K562 (cell line): ENCODE results near the gene HBG1. TPM values are rescaled to one million over a fixed set of nuclear protein-coding genes. Genes with fewer than 3 reads are reported as not detected.
A peak's percentile ranks its signal among the peaks of the same experiment; 100 is the strongest.

Experiments used
- CXXC5 ChIP-seq: fragments of 250-450 bp; sonication (Bioruptor Pico); IDR thresholded peaks from 2 replicates; pipeline ENCODE4 v1.8.0; 2022; ENCODE audit warnings: inconsistent platforms, mild to moderate bottlenecking, moderate library complexity
- HMBOX1 ChIP-seq: sonication (generic); IDR thresholded peaks from 2 replicates; pipeline ENCODE4 v1.6.1; 2016
- KDM1A ChIP-seq, 2 experiments: fragments of 450-650 bp; IDR thresholded peaks; 2 replicates each; pipeline ENCODE4 v1.6.1; 2016; ENCODE audit warnings: mild to moderate bottlenecking in 2 of 2
- MNT ChIP-seq, 2 experiments: fragments of 450-650 bp; conservative IDR thresholded peaks; 2 replicates each; pipeline ENCODE4 v1.6.1; 2017; ENCODE audit warnings: mild to moderate bottlenecking in 2 of 2, moderate library complexity in 2 of 2
- RAD21 ChIP-seq, 2 experiments: fragments of 250-450 bp in 1 of 2; fragments of 450-650 bp in 1 of 2; sonication (Bioruptor Pico) in 1 of 2; formaldehyde crosslinking in 1 of 2; IDR thresholded peaks in 1 of 2; conservative IDR thresholded peaks in 1 of 2; 2 replicates each; pipeline versions ENCODE4 v1.4.0 to v1.8.0; 2020 to 2022; ENCODE audit warnings: mild to moderate bottlenecking in 2 of 2, moderate library complexity in 1 of 2
- RCOR1 ChIP-seq, 2 experiments: IDR thresholded peaks; 2 replicates each; pipeline ENCODE4 v1.6.1; 2012; ENCODE audit warnings: low read depth in 2 of 2, low read length in 2 of 2, borderline replicate concordance in 1 of 2, improper control_type of control experiment in 1 of 2
- SAFB ChIP-seq: fragments of 200-400 bp; formaldehyde crosslinking; IDR thresholded peaks from 2 replicates; pipeline ENCODE4 v1.6.1; 2017; ENCODE audit warnings: low read depth, low read length, borderline replicate concordance
- TAF7 ChIP-seq: fragments of 450-650 bp; IDR thresholded peaks from 2 replicates; pipeline ENCODE4 v1.6.1; 2016; ENCODE audit warnings: missing genetic modification characterization, missing compliant biosample characterization
- ZNF274 ChIP-seq: IDR thresholded peaks from 2 replicates; pipeline ENCODE4 v1.6.1; 2011; ENCODE audit warnings: low read depth, mild to moderate bottlenecking, low read length, moderate library complexity, borderline replicate concordance
- polyA plus RNA-seq, 8 experiments: library from polyadenylated mRNA; depleted of rRNA in 4 of 8; stranded (reverse) in 5 of 8; unstranded in 3 of 8; fragments of >200 nt; fragmentation: Nextera tagmentation in 2 of 8; fragmentation: Illumina TruSeq in 1 of 8; extraction: Ambion mirVana in 2 of 8; extraction: Trizol in 1 of 8; gene quantifications; 2 replicates each; pipeline versions ENCODE4 v1.2.1 to v1.2.3, GENCODE V29; 2011 to 2014; ENCODE audit warnings: inconsistent platforms in 1 of 8, missing spikeins in 1 of 8
- total RNA-seq, 7 experiments: library from RNA; depleted of rRNA in 6 of 7; stranded (reverse); fragments of >200 nt in 6 of 7; fragmentation: Illumina TruSeq in 2 of 7; extraction: Trizol in 2 of 7; gene quantifications; 2 replicates each; pipeline versions ENCODE4 v1.2.1 to v1.2.3, GENCODE V29; 2011 to 2021; ENCODE audit warnings: low replicate concordance in 1 of 7
- TF ChIP-seq, protein P1 (sequence below): fragments of 250-450 bp; sonication (Bioruptor Pico); IDR thresholded peaks from 2 replicates; pipeline ENCODE4 v1.8.0; 2021; ENCODE audit warnings: moderate library complexity, mild to moderate bottlenecking, inconsistent platforms
- TF ChIP-seq, protein P2 (sequence below): sonication (generic); formaldehyde crosslinking; IDR thresholded peaks from 2 replicates; pipeline ENCODE4 v1.9.0; 2022; ENCODE audit warnings: mild to moderate bottlenecking, missing genetic modification reagents
- TF ChIP-seq, protein P3 (sequence below), 2 experiments: fragments of 450-650 bp in 1 of 2; sonication (generic) in 1 of 2; formaldehyde crosslinking in 1 of 2; IDR thresholded peaks; 2 replicates each; pipeline versions ENCODE4 v1.7.1 to v1.9.0; 2016 to 2022; ENCODE audit warnings: inconsistent platforms in 1 of 2, mild to moderate bottlenecking in 1 of 2, missing genetic modification reagents in 1 of 2

HBG1 gene
- total and polyA plus RNA-seq, 9 of the 15 experiments (the other 6 are each of a cell fraction or from before 2014, with no cell fraction given) = 1,066 to 16,338 (median 4,898) TPM

- TF ChIP-seq, protein P1, sequence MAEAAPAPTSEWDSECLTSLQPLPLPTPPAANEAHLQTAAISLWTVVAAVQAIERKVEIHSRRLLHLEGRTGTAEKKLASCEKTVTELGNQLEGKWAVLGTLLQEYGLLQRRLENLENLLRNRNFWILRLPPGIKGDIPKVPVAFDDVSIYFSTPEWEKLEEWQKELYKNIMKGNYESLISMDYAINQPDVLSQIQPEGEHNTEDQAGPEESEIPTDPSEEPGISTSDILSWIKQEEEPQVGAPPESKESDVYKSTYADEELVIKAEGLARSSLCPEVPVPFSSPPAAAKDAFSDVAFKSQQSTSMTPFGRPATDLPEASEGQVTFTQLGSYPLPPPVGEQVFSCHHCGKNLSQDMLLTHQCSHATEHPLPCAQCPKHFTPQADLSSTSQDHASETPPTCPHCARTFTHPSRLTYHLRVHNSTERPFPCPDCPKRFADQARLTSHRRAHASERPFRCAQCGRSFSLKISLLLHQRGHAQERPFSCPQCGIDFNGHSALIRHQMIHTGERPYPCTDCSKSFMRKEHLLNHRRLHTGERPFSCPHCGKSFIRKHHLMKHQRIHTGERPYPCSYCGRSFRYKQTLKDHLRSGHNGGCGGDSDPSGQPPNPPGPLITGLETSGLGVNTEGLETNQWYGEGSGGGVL (CRISPR knock-in tag) = no peak
- TF ChIP-seq CXXC5 (CRISPR knock-in tag) (0 out of 2 replicates have a peak, but pooled peaks have one; percentile 26), HMBOX1 (peak; percentile 50; the same call in 1 of the 2 replicates), TAF7 (no peak), RCOR1 (IDR thresholded peaks at IDR 0.05; ENCODE audit: borderline replicate concordance in 1 of 2, low read depth in 2 of 2, low read length in 2 of 2) (peak in 1 of 2 experiments; percentile 87; a peak in 2 of 4 replicates), RAD21 (CRISPR knock-in tag; conservative IDR thresholded peaks at IDR 0.05 in 1 of 2, IDR thresholded peaks at IDR 0.05 in 1 of 2) (peak; percentile 99), KDM1A (IDR thresholded peaks at IDR 0.05) (peak; percentile 27 to 44; a peak in 1 of 4 replicates), SAFB (no peak), ZNF274 (no peak), MNT (conservative IDR thresholded peaks at IDR 0.05) (peak in 1 of 2 experiments; percentile 45; a peak in 2 of 4 replicates)
- TF ChIP-seq, protein P2, sequence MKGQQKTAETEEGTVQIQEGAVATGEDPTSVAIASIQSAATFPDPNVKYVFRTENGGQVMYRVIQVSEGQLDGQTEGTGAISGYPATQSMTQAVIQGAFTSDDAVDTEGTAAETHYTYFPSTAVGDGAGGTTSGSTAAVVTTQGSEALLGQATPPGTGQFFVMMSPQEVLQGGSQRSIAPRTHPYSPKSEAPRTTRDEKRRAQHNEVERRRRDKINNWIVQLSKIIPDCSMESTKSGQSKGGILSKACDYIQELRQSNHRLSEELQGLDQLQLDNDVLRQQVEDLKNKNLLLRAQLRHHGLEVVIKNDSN (CRISPR knock-in tag) = no peak
- TF ChIP-seq, protein P3, sequence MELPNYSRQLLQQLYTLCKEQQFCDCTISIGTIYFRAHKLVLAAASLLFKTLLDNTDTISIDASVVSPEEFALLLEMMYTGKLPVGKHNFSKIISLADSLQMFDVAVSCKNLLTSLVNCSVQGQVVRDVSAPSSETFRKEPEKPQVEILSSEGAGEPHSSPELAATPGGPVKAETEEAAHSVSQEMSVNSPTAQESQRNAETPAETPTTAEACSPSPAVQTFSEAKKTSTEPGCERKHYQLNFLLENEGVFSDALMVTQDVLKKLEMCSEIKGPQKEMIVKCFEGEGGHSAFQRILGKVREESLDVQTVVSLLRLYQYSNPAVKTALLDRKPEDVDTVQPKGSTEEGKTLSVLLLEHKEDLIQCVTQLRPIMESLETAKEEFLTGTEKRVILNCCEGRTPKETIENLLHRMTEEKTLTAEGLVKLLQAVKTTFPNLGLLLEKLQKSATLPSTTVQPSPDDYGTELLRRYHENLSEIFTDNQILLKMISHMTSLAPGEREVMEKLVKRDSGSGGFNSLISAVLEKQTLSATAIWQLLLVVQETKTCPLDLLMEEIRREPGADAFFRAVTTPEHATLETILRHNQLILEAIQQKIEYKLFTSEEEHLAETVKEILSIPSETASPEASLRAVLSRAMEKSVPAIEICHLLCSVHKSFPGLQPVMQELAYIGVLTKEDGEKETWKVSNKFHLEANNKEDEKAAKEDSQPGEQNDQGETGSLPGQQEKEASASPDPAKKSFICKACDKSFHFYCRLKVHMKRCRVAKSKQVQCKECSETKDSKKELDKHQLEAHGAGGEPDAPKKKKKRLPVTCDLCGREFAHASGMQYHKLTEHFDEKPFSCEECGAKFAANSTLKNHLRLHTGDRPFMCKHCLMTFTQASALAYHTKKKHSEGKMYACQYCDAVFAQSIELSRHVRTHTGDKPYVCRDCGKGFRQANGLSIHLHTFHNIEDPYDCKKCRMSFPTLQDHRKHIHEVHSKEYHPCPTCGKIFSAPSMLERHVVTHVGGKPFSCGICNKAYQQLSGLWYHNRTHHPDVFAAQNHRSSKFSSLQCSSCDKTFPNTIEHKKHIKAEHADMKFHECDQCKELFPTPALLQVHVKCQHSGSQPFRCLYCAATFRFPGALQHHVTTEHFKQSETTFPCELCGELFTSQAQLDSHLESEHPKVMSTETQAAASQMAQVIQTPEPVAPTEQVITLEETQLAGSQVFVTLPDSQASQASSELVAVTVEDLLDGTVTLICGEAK (IDR thresholded peaks at IDR 0.05) = no peak
- TF ChIP-seq, protein P3 (CRISPR knock-in tag; IDR thresholded peaks at IDR 0.05) = no peak
Measured at GRCh38 chr11:5204787-5205186, 44.9 kb downstream of the HBG1 start (continued).
